NCI-H146 (cell line): ENCODE data around the gene PPM1H.
"Not testable (repeated sequence)": the region's sequence is repeated elsewhere in the genome, so short reads cannot be mapped to it uniquely, and the experiment has no call there.

ENCODE experiments used
- DNase-seq: peaks from one replicate; lab custom pipeline; 2025; lab: John Stamatoyannopoulos, UW

Gene PPM1H

DNA sequence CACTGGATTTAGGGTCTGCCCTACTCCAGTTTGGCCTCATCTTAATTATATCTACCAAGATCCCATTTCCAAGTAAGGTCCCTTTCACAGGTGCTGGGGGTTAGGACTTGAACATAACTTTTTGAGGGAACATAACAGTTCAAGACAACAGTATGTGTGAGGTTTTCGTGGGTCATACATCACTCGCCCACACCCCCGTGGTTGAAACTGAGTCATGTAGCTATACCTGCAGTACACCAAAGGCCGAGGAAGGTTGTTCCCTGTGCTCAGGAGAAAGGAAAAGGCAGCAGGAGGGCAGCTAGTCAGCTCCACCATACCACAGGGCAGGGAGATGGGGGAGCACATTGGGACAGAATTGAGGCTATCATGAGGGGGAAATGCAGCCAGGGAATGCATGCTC lies 167.0 kb downstream of the PPM1H start:
- no peak for DNase-seq

DNA sequence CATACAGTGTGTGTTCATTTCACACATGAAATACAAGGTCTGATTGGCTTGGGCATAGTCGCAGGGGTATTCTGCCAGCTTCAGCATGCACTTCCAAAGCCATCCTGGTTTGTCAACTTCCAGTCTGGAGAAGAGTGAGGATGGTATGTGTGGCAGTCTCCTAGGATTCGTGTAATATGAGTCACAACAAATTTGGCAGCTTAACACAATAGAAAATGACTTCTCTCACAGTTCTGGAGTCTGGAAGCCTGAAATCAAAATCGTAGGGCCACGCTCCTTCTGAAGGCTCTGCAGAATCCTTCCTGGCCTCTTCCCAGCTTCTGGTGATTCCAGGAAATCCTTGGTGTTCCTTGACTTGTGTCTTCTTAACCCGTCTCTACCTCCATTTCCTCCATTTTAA lies 167.5 kb downstream of the PPM1H start:
- DNase-seq, result no peak

DNA sequence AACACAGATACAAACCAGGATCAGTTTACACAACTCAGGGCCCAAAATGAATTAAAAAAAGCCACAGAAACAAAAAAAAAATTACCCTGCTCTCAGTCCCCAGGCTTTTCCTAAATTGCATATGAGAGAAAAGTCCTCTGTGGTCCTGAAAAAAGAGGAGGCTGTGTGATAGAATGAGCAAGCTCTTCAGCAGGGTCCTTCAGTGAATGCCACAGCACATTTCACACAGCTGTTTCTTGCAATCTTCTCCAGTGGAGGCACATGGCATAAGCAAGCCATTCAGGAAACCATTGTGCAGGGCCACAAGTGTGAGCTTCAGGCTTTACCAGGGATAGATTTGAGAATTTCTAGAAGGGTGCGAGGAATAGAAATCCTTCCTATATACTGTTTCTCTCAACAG lies 168.5 kb downstream of the PPM1H start:
- no peak for DNase-seq

DNA sequence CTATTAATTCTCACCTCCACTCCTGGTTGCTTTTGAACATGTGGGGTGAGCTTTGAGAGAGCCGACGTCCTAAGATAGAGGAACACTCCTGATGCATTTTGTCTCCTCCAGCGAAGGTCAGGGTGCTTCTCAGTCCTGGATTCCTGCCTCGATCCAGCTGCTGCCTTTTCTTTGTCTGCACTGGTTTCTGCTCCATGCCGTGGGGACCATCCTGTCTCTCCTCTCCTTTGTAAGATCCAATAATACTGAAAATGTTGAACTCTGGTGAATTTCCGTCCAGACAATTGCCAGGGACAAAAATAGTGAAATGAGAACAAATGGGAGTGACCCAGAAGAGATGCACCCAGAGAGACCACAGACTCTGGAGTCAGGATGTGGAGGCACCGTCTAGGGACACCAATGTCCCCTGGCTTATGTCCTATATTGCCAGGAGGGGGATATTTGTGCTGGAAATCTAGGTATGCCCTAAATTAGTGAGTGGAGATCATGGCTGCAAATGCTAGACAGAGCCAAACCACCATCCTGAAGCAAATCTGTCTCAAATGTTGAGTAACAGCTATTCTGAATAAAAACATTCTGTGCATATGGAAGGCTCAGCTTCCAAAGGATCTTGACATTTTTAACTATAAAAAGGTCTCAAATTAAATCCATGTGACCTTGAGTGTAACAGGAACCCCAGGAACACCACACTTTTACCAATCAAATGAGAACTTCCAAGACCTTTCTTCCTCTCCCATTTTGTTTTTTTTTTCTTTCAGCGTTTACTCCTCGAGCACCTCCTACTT lies 170.9 kb downstream of the PPM1H start:
- DNase-seq, result no peak

DNA sequence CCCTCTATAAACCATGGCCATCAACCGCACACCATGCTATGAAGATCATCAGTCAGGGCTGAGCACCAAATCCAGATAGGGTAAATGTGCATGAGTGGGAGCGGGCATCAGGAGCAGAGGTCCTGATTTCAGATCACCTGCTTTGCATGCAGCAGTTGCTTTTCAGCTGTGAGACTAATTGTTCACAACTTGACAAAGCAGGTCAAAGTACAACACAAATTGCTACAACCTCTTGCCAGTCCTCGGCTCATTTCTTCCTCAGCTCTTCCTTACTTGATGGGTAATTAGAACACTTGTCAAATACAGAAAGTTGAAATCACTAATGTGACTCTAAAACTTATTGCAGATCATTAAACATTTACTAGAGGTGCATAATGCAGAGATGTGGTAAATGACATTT lies 171.6 kb downstream of the PPM1H start:
- DNase-seq, result no peak

DNA sequence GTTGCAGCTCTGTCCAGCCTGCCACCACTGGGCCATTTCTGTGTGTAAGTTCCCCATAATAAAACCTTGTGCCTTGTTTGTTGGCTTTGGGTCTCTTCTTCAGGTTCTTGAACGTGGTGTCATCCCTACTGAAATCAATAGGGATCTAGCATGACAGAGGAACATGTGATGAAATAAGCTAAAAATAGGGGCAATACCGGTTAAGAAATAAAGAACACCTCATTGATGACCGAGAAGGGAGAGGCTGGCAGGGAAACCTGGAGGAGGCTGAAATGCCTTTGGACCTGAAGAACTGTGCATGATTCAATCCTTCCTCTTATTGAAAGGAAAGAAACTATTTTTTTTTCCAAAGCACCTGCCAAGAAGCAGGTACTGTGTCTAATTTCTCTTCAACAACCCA lies 172.3 kb downstream of the PPM1H start:
- no peak for DNase-seq

DNA sequence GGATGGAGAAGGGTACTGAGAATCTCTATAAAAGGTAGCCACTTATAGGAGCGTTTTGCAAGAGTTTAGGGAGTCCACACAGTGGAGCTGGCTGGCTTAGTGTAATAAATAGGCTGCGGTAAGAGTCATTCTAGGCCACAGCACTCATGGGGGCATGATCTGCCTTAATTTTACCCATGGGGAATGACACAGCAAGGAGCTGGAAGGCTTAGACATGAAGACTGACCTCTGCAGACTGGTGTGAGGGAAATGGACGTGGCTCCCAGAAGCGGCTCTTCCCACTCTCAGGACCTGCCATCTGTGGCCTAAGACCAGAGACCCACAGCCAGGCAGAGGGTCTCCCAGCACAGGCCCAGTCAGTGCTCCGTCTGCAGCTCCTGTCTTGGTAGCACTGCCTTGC lies 173.3 kb downstream of the PPM1H start:
- no peak for DNase-seq

DNA sequence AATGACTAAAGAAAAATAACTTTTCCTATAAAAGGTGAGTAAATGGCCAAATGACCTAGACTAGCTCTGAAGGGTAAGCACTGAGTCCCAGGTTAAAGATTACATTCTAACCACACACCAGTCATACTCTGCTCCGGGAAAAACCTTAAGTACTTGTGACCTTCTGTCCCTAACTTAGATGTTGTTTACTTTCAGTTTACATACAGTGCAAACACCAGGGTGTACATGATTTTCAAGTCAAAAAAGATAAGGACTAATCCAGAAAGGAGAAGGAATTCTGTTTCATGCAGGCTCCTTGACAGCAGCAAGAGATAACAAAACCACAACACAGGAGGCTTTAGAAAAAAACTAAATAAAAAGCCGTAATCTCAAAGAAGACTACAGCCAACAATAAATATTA lies 174.2 kb downstream of the PPM1H start:
- no peak for DNase-seq

DNA sequence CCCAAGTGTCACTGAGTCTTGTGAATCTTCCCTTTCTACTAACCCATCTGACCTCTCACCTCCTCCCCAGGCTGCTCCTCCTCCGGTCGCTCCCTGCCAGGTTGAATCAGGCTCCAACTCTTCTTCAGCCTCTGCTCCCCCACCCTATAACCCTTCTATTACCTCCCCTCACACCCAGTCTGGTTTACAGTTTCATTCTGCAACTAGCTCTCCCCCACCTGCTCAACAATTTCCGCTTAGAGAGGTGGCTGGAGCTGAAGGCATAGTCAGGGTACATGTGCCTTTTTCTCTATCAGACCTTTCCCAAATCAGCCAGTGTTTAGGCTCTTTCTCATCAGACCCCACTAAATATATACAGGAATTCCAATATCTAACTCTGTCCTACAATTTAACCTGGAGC lies 174.6 kb downstream of the PPM1H start:
- not testable (repeated sequence) for DNase-seq

DNA sequence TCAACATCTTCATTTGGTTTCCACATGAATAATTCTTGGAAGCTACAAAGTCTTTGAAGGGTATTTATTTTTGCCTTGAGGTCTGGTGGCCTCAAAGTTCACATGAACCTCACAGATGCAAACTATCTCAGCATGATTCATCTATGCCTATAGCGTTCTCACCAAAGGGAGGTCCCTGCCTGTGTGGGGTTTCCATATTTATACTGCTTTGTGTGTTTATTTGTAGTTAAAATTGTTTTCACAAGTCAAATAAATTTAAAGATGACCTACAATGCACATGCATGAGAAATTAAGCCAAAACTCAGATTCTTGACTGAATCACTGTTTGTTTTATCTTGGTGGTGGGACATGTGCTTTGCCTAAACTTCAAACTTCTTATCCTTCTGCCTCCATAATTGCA lies 176.7 kb downstream of the PPM1H start:
- DNase-seq, result no peak

DNA sequence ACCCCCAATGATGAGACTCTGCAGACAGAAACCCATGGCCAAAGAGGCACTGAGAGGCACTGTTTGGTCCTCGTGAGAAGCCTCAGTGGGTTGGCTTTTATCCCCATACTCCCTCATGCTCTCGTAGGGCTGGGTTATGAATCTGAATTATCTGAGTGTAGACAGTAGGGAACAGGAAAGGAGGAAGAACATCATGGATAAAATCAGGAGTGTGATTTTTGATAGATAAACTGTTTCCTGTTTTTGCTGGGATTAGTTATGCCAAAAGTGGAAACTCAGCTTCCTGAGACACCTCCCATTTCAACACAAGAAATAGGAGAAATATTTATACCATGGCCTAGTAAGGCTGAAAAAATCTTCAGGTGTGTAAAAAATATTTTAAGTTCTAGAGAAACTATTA lies 177.9 kb downstream of the PPM1H start:
- DNase-seq, result no peak

DNA sequence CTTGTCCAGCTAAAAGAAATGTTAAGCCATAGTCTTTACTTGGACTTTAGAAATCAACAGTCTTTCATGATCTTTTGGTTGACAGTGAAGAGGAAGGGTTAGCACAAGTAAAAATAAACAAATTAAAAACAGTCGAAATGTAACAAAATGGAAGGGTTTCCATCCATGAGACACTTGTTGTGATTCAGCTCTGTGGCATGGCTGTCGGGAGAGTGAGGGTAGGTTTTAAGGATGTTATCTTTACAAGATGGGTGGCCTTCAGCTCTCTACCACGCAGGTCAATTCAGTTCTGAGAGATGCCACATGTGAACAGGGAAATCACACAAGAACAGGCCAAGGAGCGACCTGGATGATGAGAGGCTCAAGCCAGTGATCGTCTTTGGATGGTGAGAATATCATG lies 180.2 kb downstream of the PPM1H start:
- DNase-seq, result no peak

DNA sequence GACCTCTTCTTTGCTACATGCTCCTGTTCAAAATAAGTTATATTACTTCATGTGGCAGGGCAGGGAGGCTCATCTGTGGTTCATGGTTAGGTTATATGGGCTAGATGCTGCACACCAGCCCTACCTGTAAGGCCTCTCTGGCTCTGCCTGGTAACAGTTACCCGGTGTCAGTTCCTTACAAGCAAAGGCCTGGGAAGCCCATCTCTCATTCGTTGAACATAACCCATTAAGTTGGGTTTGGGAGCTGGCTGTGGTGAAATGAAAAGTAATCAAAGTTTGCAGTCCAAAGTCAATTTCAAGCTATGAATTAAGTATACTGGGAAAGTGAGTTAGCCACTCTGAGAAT lies 183.2 kb downstream of the PPM1H start:
- DNase-seq, result no peak

DNA sequence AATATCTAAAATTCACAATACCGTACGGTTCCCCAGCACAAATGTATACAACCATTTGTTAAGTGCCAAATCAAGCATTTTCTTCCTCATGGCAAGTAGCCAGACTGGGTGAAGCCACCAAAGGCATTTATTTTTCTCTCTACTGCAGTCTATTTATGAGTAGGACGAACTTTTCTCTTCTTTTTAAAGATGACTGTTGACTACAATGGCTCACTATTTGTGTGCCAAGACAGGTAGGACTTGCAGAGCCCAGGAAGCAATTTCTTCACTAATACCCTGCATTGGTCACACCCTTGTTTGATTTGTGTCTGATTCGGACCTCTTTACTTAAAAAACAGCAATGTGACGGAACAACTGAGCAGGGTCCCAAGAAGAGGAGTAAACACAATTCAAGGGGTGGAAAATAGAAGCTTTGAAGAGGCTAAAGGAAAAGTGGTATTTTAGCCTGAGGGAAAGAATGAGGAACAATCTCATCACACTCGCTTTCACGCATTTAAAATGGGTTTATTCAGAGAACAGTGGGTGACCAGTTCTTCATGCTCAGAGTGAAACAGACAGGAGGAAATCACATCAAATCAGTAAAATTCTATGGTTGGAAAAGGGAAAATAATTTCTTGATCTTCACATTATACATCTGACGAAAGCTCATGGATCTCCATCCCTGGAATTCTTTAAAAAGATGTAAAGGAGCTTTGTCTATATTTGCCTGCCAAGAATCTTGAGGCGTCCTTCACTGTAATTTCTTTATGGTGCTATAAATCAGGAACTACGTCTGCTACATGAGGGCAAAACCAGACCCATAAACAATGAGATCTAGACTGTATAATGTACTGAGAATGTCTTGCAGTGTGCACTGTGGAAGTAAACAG lies 183.8 kb downstream of the PPM1H start:
- DNase-seq, result no peak

DNA sequence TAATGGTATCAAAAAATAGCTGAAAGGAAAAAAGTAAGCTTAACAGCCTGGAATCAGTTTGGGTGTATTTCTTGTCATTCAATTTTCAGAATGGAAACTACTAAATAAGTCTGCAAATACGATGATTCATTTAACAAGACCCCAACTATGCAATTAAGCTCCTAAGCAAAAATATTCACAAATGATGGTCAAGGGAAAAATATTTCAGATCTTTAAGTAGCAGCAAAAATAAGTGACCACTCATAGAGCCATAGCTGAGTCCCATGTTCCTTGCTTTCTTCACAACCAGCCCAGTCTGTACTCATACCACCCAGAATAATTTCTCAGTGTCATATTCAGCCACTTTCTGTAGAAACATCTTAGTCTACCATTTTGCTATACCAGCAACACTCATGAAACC lies 185.4 kb downstream of the PPM1H start:
- DNase-seq, result no peak

DNA sequence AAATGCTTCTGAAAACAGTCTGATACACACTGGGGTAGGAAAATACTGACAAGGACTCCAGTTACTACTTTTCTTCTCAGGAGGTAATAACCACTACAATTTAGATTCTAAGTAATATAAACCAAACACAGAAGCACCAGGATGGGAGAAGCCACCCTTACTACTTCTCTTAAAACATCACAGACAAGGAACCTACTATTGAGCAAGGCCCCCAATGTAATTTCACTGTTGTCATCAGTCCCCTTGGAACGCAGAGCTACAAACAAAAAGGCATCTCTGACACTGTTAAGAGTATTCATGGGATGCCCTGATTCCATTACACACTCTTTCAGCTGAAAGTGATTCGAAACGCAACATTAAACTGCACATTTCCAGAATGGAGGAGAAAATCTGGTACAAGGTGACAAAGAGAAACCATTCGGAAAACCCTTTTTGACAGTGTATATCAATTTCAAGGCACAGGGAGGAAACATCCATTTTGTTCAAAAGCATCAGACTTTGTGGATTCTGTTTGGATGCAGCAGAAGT lies 185.9 kb downstream of the PPM1H start:
- no peak for DNase-seq

DNA sequence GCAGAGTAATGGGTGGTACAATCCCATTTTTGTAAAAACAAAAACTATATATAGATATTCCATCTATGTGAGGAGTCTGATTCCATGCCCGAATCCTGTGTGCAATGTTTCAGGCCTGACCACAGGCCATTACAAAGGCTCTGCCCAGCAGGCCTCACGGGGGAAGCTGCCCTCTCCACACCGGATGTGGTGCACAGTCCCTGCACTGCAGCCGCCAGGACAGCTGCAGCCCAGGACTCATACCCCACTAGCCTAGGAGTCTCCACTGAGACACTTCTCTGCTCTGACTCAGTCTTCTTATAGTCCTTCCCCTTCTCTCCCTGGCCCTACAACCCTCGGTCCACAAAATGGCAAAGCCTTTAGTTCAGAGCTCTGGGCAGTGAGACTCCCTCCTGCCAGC lies 190.4 kb downstream of the PPM1H start:
- no peak for DNase-seq

DNA sequence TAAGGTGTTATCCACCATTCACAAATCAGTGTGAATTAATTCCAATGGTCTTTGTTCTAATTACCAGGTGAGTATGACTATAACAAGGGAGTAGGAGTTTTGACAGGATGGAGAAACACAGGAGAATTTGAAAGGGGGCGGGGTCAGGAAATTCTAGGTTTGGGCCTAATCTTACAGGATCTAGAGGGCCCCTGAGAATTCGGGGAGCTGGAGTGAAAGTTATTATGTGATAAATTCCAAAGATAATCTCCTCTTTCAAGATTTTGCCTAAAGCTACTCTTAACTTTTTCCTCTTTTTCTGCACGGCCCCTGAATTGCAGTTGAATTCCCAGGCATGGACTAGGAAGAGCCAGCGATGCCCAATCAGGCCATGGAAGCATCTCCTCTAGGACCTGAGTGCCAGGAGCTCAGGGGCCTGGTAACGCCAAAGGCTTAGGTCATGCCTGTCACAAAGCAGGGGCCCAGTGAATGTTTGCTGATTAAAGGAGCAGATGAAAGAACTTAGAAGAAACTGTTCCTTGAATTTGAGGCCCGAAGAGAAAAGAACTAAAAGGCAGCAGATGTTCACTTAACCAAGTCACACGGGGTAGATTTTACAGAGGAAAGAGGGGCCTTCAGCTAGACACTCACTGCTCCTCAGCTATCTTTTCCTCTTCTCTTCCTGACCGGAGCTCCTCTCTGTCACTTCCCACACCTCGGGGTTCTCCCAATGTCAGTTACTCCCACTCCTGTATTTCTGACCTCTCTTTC lies 195.5 kb downstream of the PPM1H start:
- DNase-seq, result no peak

DNA sequence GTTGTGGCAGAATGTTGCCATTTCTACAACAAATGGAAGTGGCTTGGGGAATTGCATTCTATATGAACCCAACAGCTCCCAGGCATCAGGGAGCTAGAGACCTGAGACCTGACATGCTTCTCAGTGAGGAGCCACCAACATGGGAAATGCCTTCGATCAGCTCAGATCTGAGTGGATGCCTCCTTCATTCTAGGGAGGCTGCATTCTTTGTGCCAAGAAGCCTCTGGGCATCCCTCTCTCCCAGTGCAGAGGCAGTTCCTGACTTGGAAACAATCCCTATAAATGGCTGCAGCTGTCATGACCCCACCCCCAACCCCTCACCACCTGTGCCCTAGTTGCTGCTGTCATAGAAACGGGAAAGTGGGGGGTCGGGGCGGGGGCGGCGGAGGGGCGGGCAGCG lies 196.3 kb downstream of the PPM1H start:
- DNase-seq, result no peak

DNA sequence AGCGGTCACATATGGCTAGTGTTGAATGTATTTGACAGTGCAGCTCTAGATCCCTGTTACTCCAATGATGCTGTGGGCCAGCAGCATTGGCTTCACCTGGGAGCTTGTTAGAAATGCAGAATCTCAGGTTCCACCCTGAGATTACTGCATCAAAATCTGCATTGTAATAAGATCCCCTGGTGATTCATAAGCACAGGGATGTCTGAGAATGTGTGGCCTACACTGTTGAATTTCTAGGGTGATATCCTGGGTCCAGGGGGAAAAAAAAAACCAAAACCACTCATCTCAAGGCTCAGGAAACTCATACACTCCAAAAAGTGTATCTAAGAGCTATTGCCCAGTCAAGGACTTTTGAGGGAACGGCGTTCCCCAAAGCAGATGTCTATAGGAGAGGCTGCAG lies 196.8 kb downstream of the PPM1H start:
- DNase-seq, result no peak

DNA sequence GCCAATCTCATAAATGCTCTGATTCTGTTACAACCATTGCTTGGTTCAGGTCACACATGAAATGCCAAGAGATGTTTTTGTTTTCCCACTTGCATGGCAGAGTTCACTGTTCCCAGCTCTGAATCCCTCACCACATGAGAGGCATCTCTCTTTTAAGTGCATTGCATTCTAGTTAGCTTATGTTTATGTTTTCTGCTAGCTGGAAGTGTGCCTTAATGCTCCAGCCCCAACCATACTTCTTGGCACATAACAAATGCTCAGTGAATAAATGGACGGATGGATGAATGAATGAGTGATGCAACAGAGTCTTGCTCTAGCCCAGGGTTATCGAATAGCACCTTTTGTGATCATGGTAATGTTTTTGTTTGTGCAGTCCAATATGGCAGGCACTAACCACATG lies 197.3 kb downstream of the PPM1H start:
- DNase-seq, result no peak

DNA sequence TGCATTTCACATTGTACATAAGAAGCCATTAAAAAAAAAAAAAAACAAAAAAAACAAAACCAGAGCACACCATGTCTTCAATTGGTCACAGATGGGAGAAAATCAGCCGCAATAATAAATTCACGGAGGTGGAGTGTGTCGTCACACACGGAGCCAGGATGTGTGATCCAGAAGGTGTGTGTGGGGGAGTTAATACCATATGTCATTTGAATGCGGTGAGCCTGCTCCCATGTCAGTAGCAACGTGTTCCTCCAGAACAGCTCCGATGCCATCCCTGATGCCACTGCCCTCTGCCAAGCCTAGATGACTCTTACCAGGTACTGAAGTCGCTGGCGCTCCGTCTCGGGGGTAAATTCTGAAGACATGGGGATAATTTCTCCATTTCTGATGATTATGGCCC lies 197.8 kb downstream of the PPM1H start:
- DNase-seq, result no peak

DNA sequence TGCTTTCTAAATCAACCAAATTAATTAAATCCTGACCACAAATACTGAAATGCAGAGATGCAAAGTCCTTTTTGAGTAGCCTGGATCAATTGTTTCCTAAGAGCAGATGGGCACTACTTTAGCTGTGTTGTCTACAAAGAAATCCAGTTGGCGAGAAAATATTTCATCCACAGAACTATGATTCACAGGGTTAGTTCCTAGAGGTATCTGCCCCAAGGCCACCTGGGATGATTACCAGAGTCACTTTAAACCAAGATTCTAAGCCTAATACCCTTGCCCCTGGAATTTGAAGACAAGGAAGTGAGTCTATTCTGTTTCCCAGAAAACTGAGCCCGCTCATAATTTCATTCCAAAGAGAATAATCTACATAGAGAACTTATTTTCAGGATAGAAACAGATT lies 198.4 kb downstream of the PPM1H start:
- no peak for DNase-seq
